ENCODE results near the gene TFAP2B. TPM values are rescaled to one million over a fixed set of nuclear protein-coding genes. Genes with fewer than 3 reads are reported as not detected.

The TFAP2B gene
- total RNA-seq, 1 experiment from 2014 or later, result not detected

GRCh38 chr6:50853939-50854338, 35.3 kb downstream of the TFAP2B start:
- Mint-ChIP-seq H3K4me3 (ENCODE audit: low read depth, unreplicated experiment) (no peak overlapping the region), H3K9me3 (ENCODE audit: low read depth, unreplicated experiment) (no peaks in the 10 kb centered on the region), H3K27me3 (ENCODE audit: unreplicated experiment) (no peaks in the 10 kb centered on the region), H3K27ac (ENCODE audit: unreplicated experiment) (no peak overlapping the region), H3K4me1 (ENCODE audit: low read depth, unreplicated experiment) (no peaks in the 10 kb centered on the region), H3K36me3 (ENCODE audit: insufficient read depth, unreplicated experiment) (no peaks in the 10 kb centered on the region)
- intact Hi-C loops (cut with micrococcal nuclease; ENCODE audit: unreplicated experiment), result no loop called here
- no peak for TF ChIP-seq CTCF (IDR thresholded peaks at IDR 0.05; ENCODE audit: unreplicated experiment)
- no TSS peak for BruUV-seq (replicated peaks)
- no peak for DNase-seq
- CTCF ChIA-PET, result no interaction called here

GRCh38 chr6:50861692-50862091, 43.0 kb downstream of the TFAP2B start:
- BruUV-seq (replicated peaks), result no TSS peak
- TF ChIP-seq CTCF (IDR thresholded peaks at IDR 0.05; ENCODE audit: unreplicated experiment), result no peak
- intact Hi-C loops (cut with micrococcal nuclease; ENCODE audit: unreplicated experiment), result no loop called here
- Mint-ChIP-seq H3K27me3 (ENCODE audit: unreplicated experiment) (peaks cover 7% of the 10 kb centered on the region), H3K4me1 (ENCODE audit: low read depth, unreplicated experiment) (no peaks in the 10 kb centered on the region), H3K4me3 (ENCODE audit: low read depth, unreplicated experiment) (no peak overlapping the region), H3K36me3 (ENCODE audit: insufficient read depth, unreplicated experiment) (no peaks in the 10 kb centered on the region), H3K9me3 (ENCODE audit: low read depth, unreplicated experiment) (no peaks in the 10 kb centered on the region), H3K27ac (ENCODE audit: unreplicated experiment) (no peak overlapping the region)
- no peak for DNase-seq
- CTCF ChIA-PET, result no interaction called here

GRCh38 chr6:50862176-50862575, 43.5 kb downstream of the TFAP2B start:
- no TSS peak for BruUV-seq (replicated peaks)
- H3K36me3 Mint-ChIP-seq (ENCODE audit: insufficient read depth, unreplicated experiment), result no peaks in the 10 kb centered on the region

GRCh38 chr6:50864601-50865000, 45.9 kb downstream of the TFAP2B start:
- no TSS peak for BruUV-seq (replicated peaks)
- CTCF ChIA-PET, result interaction anchor here (0.7 kb wide), 1 partner anchor 13 kb away, joined by 3 read pairs; no protein-coding TSS in a partner anchor
- no peak overlapping the region for H3K4me3 Mint-ChIP-seq (ENCODE audit: low read depth, unreplicated experiment)
- intact Hi-C loops (cut with micrococcal nuclease; ENCODE audit: unreplicated experiment), result no loop called here
- no peaks in the 10 kb centered on the region for H3K9me3 Mint-ChIP-seq (ENCODE audit: low read depth, unreplicated experiment)
- H3K36me3 Mint-ChIP-seq (ENCODE audit: insufficient read depth, unreplicated experiment), result no peaks in the 10 kb centered on the region
- TF ChIP-seq CTCF (IDR thresholded peaks at IDR 0.05; ENCODE audit: unreplicated experiment), result no peak
- H3K27ac Mint-ChIP-seq (ENCODE audit: unreplicated experiment), result no peak overlapping the region
- peaks cover 7% of the 10 kb centered on the region for H3K27me3 Mint-ChIP-seq (ENCODE audit: unreplicated experiment)
- H3K4me1 Mint-ChIP-seq (ENCODE audit: low read depth, unreplicated experiment), result no peaks in the 10 kb centered on the region
- no peak for DNase-seq

More at GRCh38 chr6:50862176-50862575, 43.5 kb downstream of the TFAP2B start:
- DNase-seq, result no peak
- CTCF ChIA-PET, result no interaction called here
- no peaks in the 10 kb centered on the region for H3K9me3 Mint-ChIP-seq (ENCODE audit: low read depth, unreplicated experiment)
- TF ChIP-seq CTCF (IDR thresholded peaks at IDR 0.05; ENCODE audit: unreplicated experiment), result no peak
- H3K27ac Mint-ChIP-seq (ENCODE audit: unreplicated experiment), result no peak overlapping the region
- H3K4me3 Mint-ChIP-seq (ENCODE audit: low read depth, unreplicated experiment), result no peak overlapping the region
- H3K27me3 Mint-ChIP-seq (ENCODE audit: unreplicated experiment), result peaks cover 7% of the 10 kb centered on the region
- intact Hi-C loops (cut with micrococcal nuclease; ENCODE audit: unreplicated experiment), result no loop called here
- no peaks in the 10 kb centered on the region for H3K4me1 Mint-ChIP-seq (ENCODE audit: low read depth, unreplicated experiment)
